GM10266 (cell line): Measurements from ENCODE around the gene ERRFI1.

ENCODE experiments used
- DNase-seq: peaks from one replicate; pipeline ENCODE4 v3.0.0; 2012; ENCODE audit errors: extremely low spot score
- TF ChIP-seq, protein P1 (sequence below): IDR thresholded peaks from 2 replicates; pipeline ENCODE4 v1.5.1; 2012; ENCODE audit warnings: mild to moderate bottlenecking, low read depth; ENCODE audit not compliant: control insufficient read depth, insufficient read depth; ENCODE audit errors: missing control alignments

Gene ERRFI1

DNA sequence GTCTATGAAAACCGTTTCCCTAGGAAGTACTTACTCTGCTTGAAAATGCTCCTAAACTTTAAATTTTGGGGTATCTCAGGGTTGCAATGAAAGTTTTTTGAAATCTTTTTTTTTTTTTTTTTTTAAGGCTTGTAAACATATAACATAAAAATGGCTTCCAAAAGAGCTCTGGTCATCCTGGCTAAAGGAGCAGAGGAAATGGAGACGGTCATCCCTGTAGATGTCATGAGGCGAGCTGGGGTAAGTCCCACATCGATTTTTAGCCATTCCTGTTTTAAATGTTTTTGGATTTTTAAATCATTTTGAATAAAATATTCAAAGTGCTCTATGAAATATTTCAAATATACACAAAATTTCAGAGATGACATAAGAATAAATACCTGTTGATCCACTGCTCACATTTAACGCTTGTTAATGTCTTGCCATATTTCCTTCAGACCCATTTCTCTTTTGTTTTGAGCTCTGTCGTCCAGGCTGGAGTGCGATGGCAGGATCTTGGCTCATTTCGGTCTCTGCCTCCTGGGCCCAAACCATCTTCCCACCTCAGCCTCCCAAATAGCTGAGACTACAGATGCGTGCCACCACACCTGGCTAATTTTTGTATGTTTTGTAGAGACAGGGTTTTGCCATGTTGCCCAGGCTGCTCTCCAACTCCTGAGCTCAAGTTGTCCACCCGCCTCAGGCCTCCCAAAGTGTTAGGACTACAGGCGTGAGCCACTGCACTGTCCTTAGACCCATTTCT is 63.3 kb downstream of the ERRFI1 start:
- TF ChIP-seq, protein P1, sequence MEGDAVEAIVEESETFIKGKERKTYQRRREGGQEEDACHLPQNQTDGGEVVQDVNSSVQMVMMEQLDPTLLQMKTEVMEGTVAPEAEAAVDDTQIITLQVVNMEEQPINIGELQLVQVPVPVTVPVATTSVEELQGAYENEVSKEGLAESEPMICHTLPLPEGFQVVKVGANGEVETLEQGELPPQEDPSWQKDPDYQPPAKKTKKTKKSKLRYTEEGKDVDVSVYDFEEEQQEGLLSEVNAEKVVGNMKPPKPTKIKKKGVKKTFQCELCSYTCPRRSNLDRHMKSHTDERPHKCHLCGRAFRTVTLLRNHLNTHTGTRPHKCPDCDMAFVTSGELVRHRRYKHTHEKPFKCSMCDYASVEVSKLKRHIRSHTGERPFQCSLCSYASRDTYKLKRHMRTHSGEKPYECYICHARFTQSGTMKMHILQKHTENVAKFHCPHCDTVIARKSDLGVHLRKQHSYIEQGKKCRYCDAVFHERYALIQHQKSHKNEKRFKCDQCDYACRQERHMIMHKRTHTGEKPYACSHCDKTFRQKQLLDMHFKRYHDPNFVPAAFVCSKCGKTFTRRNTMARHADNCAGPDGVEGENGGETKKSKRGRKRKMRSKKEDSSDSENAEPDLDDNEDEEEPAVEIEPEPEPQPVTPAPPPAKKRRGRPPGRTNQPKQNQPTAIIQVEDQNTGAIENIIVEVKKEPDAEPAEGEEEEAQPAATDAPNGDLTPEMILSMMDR = no peak
- no peak for DNase-seq

- DNase-seq = peak; percentile 62
- TF ChIP-seq, protein P1 = no peak
Observed at GRCh38 chr1:7962014-7962335, 64.1 kb downstream of the ERRFI1 start.
